RWPE1 (cell line): ENCODE results near the gene KDELR3.

Experiments used
- CTCF ChIA-PET: fragments of 350-600 bp; sonication (Branson Sonifier 250); formaldehyde crosslinking; extraction: SDS; loops from one replicate; lab custom pipeline; 2021; lab: Yijun Ruan, JAX
- POLR2A ChIA-PET: fragments of 400-600 bp; formaldehyde crosslinking; extraction: SDS; loops from one replicate; lab custom pipeline; 2020; ENCODE audit warnings: antibody characterized with exemption; ENCODE audit not compliant: low non-redundant PET; lab: Yijun Ruan, JAX
- DNase-seq: peaks from one replicate; pipeline ENCODE4 v3.0.0; 2012; ENCODE audit warnings: low spot score
- H3K27ac ChIP-seq: fragments of 450-650 bp; 2 replicates; pipeline ENCODE4 v1.5.1; 2017
- TF ChIP-seq, protein P1 (sequence below): fragments of 450-650 bp; conservative IDR thresholded peaks from 2 replicates; pipeline ENCODE4 v1.5.1; 2017; ENCODE audit warnings: low read depth, mild to moderate bottlenecking

Gene KDELR3

DNA sequence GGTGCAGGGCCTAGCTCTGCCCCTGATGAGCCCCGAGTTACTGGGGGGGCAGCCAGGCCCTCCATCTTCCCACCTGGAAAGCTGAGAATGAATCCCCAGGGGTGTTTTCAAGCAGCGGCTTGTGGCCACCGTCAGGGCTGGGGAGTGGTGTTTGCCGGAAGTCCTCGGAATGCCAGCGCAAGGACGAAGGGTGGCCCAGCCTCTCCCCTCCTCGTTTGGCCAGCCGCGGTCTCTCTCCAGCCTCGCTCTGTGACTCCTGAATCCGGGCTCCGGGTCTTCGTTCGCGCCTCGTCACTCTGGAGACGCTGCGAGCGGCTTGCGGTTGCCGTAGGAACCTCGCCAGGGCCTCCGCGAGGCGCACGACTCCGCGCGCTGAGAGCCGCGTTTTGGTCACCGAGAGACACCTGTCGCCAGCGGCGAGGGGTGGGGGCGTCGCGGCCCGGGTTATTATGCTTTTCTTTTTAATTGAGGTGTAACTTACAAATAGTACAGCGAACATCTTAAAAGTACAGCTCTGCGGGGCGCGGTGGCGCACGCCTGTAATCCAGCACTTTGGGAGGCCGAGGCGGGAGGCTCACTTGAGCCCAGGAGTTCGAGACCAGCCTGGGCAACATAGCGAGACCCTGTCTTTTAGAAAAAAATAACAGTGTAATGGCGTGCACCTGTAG, 6.3 kb upstream of the KDELR3 start:
- TF ChIP-seq, protein P1, sequence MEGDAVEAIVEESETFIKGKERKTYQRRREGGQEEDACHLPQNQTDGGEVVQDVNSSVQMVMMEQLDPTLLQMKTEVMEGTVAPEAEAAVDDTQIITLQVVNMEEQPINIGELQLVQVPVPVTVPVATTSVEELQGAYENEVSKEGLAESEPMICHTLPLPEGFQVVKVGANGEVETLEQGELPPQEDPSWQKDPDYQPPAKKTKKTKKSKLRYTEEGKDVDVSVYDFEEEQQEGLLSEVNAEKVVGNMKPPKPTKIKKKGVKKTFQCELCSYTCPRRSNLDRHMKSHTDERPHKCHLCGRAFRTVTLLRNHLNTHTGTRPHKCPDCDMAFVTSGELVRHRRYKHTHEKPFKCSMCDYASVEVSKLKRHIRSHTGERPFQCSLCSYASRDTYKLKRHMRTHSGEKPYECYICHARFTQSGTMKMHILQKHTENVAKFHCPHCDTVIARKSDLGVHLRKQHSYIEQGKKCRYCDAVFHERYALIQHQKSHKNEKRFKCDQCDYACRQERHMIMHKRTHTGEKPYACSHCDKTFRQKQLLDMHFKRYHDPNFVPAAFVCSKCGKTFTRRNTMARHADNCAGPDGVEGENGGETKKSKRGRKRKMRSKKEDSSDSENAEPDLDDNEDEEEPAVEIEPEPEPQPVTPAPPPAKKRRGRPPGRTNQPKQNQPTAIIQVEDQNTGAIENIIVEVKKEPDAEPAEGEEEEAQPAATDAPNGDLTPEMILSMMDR = no peak
- POLR2A ChIA-PET = interaction anchor here (0.6 kb wide), 1 partner anchor 207 kb away, joined by 4 read pairs; no protein-coding TSS in a partner anchor
- peak; percentile 28 for DNase-seq
- H3K27ac ChIP-seq = no peak overlapping the region
- CTCF ChIA-PET = interaction anchor here (0.5 kb wide), 1 partner anchor 355 kb away, joined by 4 read pairs; no protein-coding TSS in a partner anchor

DNA sequence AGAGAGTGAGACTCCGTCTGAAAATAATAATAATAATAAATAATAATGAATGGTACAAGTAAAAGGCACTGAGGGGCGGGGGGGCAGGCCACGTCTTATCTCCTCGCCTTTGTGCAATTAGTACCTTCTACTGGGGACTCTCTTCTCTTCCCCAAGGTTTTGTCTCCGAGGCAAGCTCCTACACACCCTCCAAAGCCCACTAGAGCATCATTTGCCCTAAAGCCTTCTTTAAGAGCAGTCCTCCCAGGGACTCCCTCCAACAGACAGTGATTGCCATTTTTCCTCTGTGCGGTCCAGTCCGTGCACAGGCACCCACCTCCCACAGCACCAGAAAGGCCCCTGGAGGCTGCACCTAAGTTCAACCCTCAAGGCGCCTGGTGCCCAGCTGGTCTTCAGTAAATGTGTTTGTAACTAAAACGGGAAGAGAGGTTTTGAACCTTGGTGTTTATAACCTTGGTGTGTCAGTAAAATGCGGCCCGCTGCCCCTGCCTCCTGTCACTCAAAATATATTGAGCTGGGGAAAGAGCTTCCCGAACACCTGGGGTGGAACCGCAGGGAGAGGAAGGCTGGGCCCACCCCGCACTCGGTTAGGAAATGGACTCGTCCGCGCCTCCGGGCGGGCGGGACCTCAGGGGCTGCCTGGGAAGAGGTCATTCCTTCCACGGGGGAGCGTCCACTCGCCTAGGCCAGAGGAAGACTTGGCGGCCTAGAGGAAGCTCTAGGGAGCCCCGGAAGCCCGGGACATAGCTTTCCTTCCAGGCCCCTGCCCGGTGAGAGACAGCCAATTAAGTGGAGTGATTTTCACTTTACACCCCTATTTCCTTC, 4.7 kb upstream of the KDELR3 start:
- POLR2A ChIA-PET = no interaction called here
- no peak for DNase-seq
- TF ChIP-seq, protein P1 = no peak
- CTCF ChIA-PET = no interaction called here
- no peak overlapping the region for H3K27ac ChIP-seq

DNA sequence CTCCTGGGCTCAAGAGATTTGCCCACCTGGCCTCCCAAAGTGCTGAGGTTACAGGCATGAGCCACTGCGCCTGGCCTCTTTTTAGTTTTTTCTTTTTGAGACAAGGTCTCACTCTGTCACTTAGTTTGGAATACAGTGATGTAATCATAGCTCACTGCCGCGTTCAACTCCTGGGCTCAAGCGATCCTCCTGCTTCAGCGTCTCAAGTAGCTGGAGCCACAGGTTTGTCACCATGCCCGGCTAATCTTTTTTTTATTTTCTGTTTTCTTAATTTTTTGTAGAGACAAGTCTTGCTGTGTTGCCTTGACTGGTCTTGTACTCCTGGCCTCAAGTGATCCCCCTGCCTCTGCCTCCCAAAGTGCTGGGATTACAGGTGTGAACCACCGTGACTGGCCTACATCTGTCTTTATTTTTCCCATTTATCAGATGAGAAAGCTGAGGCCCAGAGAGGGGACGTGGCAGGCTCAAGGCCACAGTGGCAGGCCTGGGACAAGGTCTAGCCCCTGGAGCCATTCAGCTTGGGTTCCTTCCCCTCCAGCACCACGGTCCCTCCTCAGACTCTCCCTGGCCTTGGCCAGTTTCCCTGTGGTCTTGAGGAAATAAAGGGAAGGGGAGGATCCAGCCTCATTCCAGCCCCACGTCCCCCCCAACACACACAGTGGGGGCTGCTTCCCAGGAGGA, 2.8 kb upstream of the KDELR3 start:
- CTCF ChIA-PET = interaction anchor here (0.6 kb wide), 1 partner anchor 106 kb away, joined by 3 read pairs; no protein-coding TSS in a partner anchor
- no peak overlapping the region for H3K27ac ChIP-seq
- no peak for DNase-seq
- POLR2A ChIA-PET = no interaction called here
- TF ChIP-seq, protein P1 = no peak

GRCh38 chr22:38465673-38466490, 2.0 kb upstream of the KDELR3 start:
- TF ChIP-seq, protein P1 = no peak
- CTCF ChIA-PET = no interaction called here
- no peak overlapping the region for H3K27ac ChIP-seq
- no peak for DNase-seq
- POLR2A ChIA-PET = no interaction called here

GRCh38 chr22:38467438-38467903, 425 bp upstream of the KDELR3 start:
- CTCF ChIA-PET = no interaction called here
- POLR2A ChIA-PET = no interaction called here
- H3K27ac ChIP-seq = peak overlapping the region; percentile 43

More at GRCh38 chr22:38467438-38467903, 425 bp upstream of the KDELR3 start:
- DNase-seq = no peak
- TF ChIP-seq, protein P1 = no peak
